ENCODE measurements around the gene IRX1. TPM values are rescaled to one million over a fixed set of nuclear protein-coding genes. Genes with fewer than 3 reads are reported as not detected.

The IRX1 gene
- total RNA-seq, 2 donors from 2014 or later: 0.87 TPM; not detected in 1

- H3K4me1 ChIP-seq (replicated peaks): peaks cover 6% of the 10 kb centered on the region
- DNase-seq (ENCODE audit: low spot score): no peak
- no peak overlapping the region for H3K4me3 ChIP-seq
- intact Hi-C loops (cut with DNase I): no loop called here
- H3K27me3 ChIP-seq (replicated peaks; ENCODE audit: insufficient read depth): peaks cover 79% of the 10 kb centered on the region
- no peak overlapping the region for H3K27ac ChIP-seq
- no peak for TF ChIP-seq POLR2AphosphoS5 (IDR thresholded peaks at IDR 0.05)
- no peak for TF ChIP-seq CTCF (IDR thresholded peaks at IDR 0.05)
- no peak for TF ChIP-seq POLR2A (IDR thresholded peaks at IDR 0.05)
- no peaks in the 10 kb centered on the region for H3K9me3 ChIP-seq
- H3K36me3 ChIP-seq: no peaks in the 10 kb centered on the region
- 11% methylated on average over 54 of the region's 71 CpGs for WGBS
Observed at GRCh38 chr5:3600106-3601060, 4.8 kb downstream of the IRX1 start.

- no peak for DNase-seq (ENCODE audit: low spot score)
- Histone ChIP-seq H3K4me3 (no peak overlapping the region), H3K36me3 (no peaks in the 10 kb centered on the region), H3K27ac (no peak overlapping the region), H3K9me3 (no peaks in the 10 kb centered on the region), H3K27me3 (replicated peaks; ENCODE audit: insufficient read depth) (peaks cover 84% of the 10 kb centered on the region), H3K4me1 (replicated peaks) (peaks cover 6% of the 10 kb centered on the region)
- intact Hi-C loops (cut with DNase I): no loop called here
- TF ChIP-seq POLR2A (IDR thresholded peaks at IDR 0.05) (no peak), POLR2AphosphoS5 (IDR thresholded peaks at IDR 0.05) (no peak), CTCF (IDR thresholded peaks at IDR 0.05) (no peak)
- 16% methylated on average over 23 of the region's 23 CpGs for WGBS
Observed at GRCh38 chr5:3601061-3601710, 5.6 kb downstream of the IRX1 start.

- Histone ChIP-seq H3K27ac (no peak overlapping the region), H3K36me3 (no peaks in the 10 kb centered on the region), H3K9me3 (no peaks in the 10 kb centered on the region), H3K4me1 (replicated peaks) (peaks cover 6% of the 10 kb centered on the region), H3K4me3 (no peak overlapping the region), H3K27me3 (replicated peaks; ENCODE audit: insufficient read depth) (peaks cover 77% of the 10 kb centered on the region)
- intact Hi-C loops (cut with DNase I): no loop called here
- no peak for DNase-seq (ENCODE audit: low spot score)
- WGBS: 8% methylated on average over 62 of the region's 73 CpGs
- TF ChIP-seq POLR2A (IDR thresholded peaks at IDR 0.05) (no peak), CTCF (IDR thresholded peaks at IDR 0.05) (no peak), POLR2AphosphoS5 (IDR thresholded peaks at IDR 0.05) (no peak)
Observed at GRCh38 chr5:3601911-3602782, 6.5 kb downstream of the IRX1 start.

GRCh38 chr5:3602785-3603502, 7.3 kb downstream of the IRX1 start:
- H3K4me1 ChIP-seq (replicated peaks): peaks cover 6% of the 10 kb centered on the region
- DNase-seq (ENCODE audit: low spot score): peak; percentile 24
- TF ChIP-seq POLR2A (IDR thresholded peaks at IDR 0.05) (no peak), CTCF (IDR thresholded peaks at IDR 0.05) (peak in 3 of 4 experiments; percentile 37 to 51 (median 38))
- intact Hi-C loops (cut with DNase I): no loop called here
- no peaks in the 10 kb centered on the region for H3K36me3 ChIP-seq
- H3K27ac ChIP-seq: no peak overlapping the region
- WGBS: 8% methylated on average over 45 of the region's 45 CpGs
- peaks cover 75% of the 10 kb centered on the region for H3K27me3 ChIP-seq (replicated peaks; ENCODE audit: insufficient read depth)
- H3K4me3 ChIP-seq: no peak overlapping the region
- H3K9me3 ChIP-seq: no peaks in the 10 kb centered on the region

Data from prostate gland (tissue), 2 donors.